Measurements from ENCODE around the gene PCDHA10. TPM values are rescaled to one million over a fixed set of nuclear protein-coding genes. Genes with fewer than 3 reads are reported as not detected.
"Not testable (repeated sequence)": the region's sequence is repeated elsewhere in the genome, so short reads cannot be mapped to it uniquely, and the experiment has no call there.

The PCDHA10 gene
- total RNA-seq, 1 donor from 2014 or later = 18.3 TPM

DNA sequence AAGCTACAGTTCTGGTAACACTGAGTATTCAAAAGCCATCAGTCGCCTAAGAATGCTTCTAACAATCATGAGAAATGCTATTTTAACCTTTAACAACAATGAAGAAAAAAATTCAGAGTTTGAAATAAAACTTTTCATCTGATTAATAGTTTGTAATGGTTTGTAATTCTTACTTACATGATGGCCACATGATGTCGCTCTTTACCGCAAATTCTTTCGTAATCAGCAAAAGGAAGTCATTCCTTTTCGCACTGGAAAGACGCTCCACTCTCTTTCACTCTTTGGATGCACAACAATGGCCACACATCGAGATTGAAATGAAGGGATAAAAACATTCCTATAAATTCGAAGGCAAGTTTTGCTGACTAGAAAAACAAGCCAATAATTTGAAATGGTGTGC is 21.7 kb upstream of the PCDHA10 start, which contains the start of gene PCDHA7:
TSS of gene PCDHA7 (plus strand) at position 277 of the 400 bp plus-strand sequence. CDS start at position 392, 115 bp downstream.
- Mint-ChIP-seq H3K4me3 (ENCODE audit: low read depth) (peak within 1 kb of the TSS; percentile 65), H3K36me3 (ENCODE audit: insufficient read depth) (peaks cover 59% of the 10 kb centered on the region), H3K27me3 (no peaks in the 10 kb centered on the region), H3K9me3 (ENCODE audit: low read depth) (peaks cover 29% of the 10 kb centered on the region), H3K4me1 (ENCODE audit: low read depth) (no peaks in the 10 kb centered on the region), H3K27ac (peak within 1 kb of the TSS; percentile 63)
- DNase-seq (ENCODE audit: low spot score, unreplicated experiment) = no peak
- TF ChIP-seq, protein P1, sequence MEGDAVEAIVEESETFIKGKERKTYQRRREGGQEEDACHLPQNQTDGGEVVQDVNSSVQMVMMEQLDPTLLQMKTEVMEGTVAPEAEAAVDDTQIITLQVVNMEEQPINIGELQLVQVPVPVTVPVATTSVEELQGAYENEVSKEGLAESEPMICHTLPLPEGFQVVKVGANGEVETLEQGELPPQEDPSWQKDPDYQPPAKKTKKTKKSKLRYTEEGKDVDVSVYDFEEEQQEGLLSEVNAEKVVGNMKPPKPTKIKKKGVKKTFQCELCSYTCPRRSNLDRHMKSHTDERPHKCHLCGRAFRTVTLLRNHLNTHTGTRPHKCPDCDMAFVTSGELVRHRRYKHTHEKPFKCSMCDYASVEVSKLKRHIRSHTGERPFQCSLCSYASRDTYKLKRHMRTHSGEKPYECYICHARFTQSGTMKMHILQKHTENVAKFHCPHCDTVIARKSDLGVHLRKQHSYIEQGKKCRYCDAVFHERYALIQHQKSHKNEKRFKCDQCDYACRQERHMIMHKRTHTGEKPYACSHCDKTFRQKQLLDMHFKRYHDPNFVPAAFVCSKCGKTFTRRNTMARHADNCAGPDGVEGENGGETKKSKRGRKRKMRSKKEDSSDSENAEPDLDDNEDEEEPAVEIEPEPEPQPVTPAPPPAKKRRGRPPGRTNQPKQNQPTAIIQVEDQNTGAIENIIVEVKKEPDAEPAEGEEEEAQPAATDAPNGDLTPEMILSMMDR (IDR thresholded peaks at IDR 0.05; ENCODE audit: unreplicated experiment) = no peak

DNA sequence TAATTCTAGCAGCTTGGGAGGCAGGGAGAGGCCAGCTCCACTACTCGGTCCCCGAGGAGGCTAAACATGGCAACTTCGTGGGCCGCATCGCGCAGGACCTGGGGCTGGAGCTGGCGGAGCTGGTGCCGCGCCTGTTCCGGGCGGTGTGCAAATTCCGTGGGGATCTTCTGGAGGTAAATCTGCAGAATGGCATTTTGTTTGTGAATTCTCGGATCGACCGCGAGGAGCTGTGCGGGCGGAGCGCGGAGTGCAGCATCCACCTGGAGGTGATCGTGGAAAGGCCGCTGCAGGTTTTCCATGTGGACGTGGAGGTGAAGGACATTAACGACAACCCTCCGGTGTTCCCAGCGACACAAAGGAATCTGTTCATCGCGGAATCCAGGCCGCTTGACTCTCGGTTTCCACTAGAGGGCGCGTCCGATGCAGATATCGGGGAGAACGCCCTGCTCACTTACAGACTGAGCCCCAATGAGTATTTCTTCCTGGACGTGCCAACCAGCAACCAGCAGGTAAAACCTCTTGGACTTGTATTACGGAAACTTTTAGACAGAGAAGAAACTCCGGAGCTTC is 21.2 kb upstream of the PCDHA10 start:
- Mint-ChIP-seq H3K4me3 (ENCODE audit: low read depth) (peak overlapping the region; percentile 65), H3K27ac (peak overlapping the region; percentile 63), H3K9me3 (ENCODE audit: low read depth) (peaks cover 29% of the 10 kb centered on the region), H3K36me3 (ENCODE audit: insufficient read depth) (peaks cover 57% of the 10 kb centered on the region)
- not testable (repeated sequence) for DNase-seq (ENCODE audit: low spot score, unreplicated experiment); H3K4me1 Mint-ChIP-seq (ENCODE audit: low read depth); H3K27me3 Mint-ChIP-seq

DNA sequence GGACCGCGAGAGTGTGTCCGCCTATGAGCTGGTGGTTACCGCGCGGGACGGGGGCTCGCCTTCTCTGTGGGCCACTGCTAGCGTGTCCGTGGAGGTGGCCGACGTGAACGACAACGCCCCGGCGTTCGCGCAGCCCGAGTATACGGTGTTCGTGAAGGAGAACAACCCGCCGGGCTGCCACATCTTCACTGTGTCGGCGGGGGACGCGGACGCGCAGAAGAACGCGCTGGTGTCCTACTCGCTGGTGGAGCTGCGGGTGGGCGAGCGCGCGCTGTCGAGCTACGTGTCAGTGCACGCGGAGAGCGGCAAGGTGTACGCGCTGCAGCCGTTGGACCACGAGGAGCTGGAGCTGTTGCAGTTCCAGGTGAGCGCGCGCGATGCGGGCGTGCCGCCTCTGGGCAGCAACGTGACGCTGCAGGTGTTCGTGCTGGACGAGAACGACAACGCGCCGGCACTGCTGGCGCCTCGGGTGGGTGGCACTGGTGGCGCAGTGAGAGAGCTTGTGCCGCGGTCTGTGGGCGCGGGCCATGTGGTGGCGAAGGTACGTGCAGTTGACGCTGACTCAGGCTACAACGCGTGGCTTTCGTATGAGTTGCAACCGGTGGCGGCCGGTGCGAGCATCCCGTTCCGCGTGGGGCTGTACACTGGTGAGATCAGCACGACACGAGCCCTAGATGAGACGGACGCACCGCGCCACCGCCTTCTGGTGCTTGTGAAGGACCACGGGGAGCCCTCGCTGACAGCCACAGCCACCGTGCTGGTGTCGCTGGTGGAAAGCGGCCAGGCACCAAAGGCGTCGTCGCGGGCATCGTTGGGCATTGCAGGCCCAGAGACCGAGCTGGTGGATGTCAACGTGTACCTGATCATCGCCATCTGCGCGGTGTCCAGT is 19.8 kb upstream of the PCDHA10 start:
- H3K9me3 Mint-ChIP-seq (ENCODE audit: low read depth) = peaks cover 35% of the 10 kb centered on the region
- no peaks in the 10 kb centered on the region for H3K27me3 Mint-ChIP-seq
- H3K4me3 Mint-ChIP-seq (ENCODE audit: low read depth) = no peak overlapping the region
- no peak overlapping the region for H3K27ac Mint-ChIP-seq
- peaks cover 66% of the 10 kb centered on the region for H3K36me3 Mint-ChIP-seq (ENCODE audit: insufficient read depth)
- no peaks in the 10 kb centered on the region for H3K4me1 Mint-ChIP-seq (ENCODE audit: low read depth)
- TF ChIP-seq, protein P1 (IDR thresholded peaks at IDR 0.05; ENCODE audit: unreplicated experiment) = no peak
- no peak for DNase-seq (ENCODE audit: low spot score, unreplicated experiment)

DNA sequence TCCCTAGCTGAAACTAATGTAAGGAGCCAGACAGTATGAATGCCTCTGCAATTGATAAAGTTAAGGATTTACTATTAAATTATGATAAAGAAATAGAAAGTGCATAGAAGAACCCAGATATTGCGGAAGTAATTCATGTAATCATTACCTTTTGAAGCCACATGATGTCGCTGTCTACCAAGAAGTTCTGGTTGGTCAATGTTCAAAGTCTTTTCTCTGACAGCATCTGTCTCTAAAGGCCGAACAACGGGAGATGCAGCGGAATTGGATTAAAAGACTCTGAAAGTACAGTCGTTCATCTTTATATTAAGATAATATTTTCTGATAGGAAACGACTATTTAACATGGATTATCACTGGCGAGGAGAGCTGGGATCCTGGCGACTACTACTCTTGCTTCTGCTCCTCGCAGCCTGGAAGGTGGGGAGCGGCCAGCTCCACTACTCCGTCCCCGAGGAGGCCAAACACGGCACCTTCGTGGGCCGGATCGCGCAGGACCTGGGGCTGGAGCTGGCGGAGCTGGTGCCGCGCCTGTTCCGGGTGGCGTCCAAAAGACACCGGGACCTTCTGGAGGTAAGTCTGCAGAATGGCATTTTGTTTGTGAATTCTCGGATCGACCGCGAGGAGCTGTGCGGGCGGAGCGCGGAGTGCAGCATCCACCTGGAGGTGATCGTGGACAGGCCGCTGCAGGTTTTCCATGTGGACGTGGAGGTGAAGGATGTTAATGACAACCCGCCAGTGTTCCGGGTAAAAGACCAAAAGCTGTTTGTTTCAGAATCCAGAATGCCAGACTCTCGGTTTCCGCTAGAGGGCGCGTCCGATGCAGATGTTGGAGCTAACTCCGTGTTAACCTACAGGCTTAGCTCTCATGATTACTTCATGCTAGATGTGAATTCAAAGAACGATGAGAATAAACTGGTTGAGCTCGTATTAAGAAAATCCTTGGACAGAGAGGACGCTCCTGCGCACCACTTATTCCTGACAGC is 14.4 kb upstream of the PCDHA10 start, which contains the start of gene PCDHA8:
TSS of gene PCDHA8 (plus strand) at position 210 of the 985 bp plus-strand sequence. CDS start at position 345, 135 bp downstream.
- H3K9me3 Mint-ChIP-seq (ENCODE audit: low read depth) = peaks cover 27% of the 10 kb centered on the region

More for the DNA sequence above, 14.4 kb upstream of the PCDHA10 start, which contains the start of gene PCDHA8:
- Mint-ChIP-seq H3K27me3 (no peaks in the 10 kb centered on the region), H3K27ac (no peak within 1 kb of the TSS), H3K4me1 (ENCODE audit: low read depth) (no peaks in the 10 kb centered on the region), H3K36me3 (ENCODE audit: insufficient read depth) (peaks cover 51% of the 10 kb centered on the region), H3K4me3 (ENCODE audit: low read depth) (peak within 1 kb of the TSS; percentile 38)
- TF ChIP-seq, protein P1 (IDR thresholded peaks at IDR 0.05; ENCODE audit: unreplicated experiment) = no peak
- DNase-seq (ENCODE audit: low spot score, unreplicated experiment) = no peak

All from progenitor cell of endocrine pancreas (in vitro differentiated cells).